AG04449 (cell line): Measurements from ENCODE around the gene ERC2.

Experiments
- CTCF ChIA-PET: fragments of 350-600 bp; formaldehyde crosslinking; extraction: SDS; loops from one replicate; lab custom pipeline; 2021; ENCODE audit warnings: antibody characterized with exemption; lab: Yijun Ruan, JAX
- POLR2A ChIA-PET: fragments of 400-600, 350-600 bp; formaldehyde crosslinking; extraction: SDS; loops from one replicate; lab custom pipeline; 2020; ENCODE audit warnings: antibody characterized with exemption, inconsistent platforms; lab: Yijun Ruan, JAX
- DNase-seq: peaks from one replicate; pipeline ENCODE4 v3.0.0-alpha.2; 2010; ENCODE audit warnings: low read depth, low spot score
- H3K4me3 ChIP-seq: 2 replicates; pipeline ENCODE4 v1.5.1; 2011; ENCODE audit warnings: low read depth, mild to moderate bottlenecking, control low read depth, low read length
- TF ChIP-seq, protein P1 (sequence below): IDR thresholded peaks from one replicate; pipeline ENCODE4 v1.5.1; 2011; ENCODE audit warnings: mild to moderate bottlenecking, moderate library complexity, low read length, control low read depth, inconsistent platforms; ENCODE audit not compliant: insufficient read depth; ENCODE audit errors: missing control alignments

The ERC2 gene

DNA sequence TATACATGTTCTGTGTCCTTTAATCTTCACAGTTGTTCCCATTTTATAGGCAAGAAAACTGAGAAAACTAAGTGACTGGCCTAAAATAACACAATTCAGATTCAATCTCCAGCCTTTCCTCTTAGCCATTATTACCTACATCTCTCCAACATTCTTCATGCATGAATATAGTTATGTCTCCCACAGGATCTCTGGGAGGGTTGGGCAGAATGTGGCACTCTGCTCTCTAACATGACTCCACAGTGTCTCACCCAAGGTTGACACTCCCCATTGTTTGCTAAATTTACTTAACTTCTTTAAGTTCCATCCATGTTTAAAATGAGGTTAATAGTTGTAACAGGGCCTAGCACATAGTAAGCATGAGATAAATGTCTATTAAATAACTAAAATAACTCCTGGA, 276.3 kb downstream of the ERC2 start:
- ChIA-PET CTCF (no interaction called here), POLR2A (no interaction called here)
- no peak for DNase-seq
- TF ChIP-seq, protein P1, sequence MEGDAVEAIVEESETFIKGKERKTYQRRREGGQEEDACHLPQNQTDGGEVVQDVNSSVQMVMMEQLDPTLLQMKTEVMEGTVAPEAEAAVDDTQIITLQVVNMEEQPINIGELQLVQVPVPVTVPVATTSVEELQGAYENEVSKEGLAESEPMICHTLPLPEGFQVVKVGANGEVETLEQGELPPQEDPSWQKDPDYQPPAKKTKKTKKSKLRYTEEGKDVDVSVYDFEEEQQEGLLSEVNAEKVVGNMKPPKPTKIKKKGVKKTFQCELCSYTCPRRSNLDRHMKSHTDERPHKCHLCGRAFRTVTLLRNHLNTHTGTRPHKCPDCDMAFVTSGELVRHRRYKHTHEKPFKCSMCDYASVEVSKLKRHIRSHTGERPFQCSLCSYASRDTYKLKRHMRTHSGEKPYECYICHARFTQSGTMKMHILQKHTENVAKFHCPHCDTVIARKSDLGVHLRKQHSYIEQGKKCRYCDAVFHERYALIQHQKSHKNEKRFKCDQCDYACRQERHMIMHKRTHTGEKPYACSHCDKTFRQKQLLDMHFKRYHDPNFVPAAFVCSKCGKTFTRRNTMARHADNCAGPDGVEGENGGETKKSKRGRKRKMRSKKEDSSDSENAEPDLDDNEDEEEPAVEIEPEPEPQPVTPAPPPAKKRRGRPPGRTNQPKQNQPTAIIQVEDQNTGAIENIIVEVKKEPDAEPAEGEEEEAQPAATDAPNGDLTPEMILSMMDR: no peak
- H3K4me3 ChIP-seq: no peak overlapping the region

DNA sequence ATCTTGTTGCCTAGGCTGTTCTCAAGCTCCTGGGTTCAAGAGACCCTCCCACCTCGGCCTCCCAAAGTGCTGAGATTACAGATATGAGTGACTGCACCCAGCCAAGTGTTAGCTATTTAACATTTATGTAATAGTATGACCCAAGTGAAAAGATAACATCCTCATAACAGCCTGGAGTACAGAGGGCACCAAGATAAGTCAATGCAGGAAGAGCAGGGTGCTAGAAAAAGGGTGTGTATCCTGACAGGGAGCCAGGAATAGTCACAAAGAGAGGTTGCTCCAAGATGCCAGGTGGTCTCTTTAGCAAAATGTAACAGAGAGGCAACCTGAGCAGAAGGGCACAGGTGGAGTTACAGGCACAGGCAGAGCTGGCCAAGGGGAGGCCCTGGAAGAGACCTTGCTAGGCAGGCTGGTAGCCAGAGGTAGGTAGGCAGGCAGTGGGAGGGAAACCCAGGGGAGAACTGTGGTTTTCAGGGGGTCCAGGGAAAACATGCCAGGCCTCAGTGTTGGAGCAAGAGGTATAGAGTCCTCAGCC, 277.4 kb downstream of the ERC2 start:
- ChIA-PET POLR2A (no interaction called here), CTCF (no interaction called here)
- TF ChIP-seq, protein P1: no peak
- H3K4me3 ChIP-seq: no peak overlapping the region
- DNase-seq: no peak

DNA sequence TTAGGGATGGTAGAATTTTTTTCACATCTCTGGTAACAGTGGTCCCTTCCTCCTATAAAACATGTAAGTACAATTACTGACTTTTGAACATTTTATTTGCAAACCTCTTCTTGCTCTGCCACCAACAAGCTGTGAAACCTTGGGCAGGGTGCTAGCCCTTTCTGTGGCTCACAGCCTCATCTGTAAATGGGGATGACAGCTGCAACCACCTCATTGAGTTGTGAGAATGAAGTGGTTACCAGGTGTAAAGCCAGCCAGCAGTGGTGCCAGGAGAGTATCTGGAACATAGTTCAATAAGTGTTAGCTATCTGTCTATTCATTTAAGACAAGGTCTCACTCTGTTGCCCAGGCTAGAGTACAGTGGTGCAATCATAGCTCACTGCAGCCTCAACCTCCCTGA, 278.1 kb downstream of the ERC2 start:
- no peak for DNase-seq
- CTCF ChIA-PET: no interaction called here
- H3K4me3 ChIP-seq: no peak overlapping the region
- POLR2A ChIA-PET: no interaction called here
- TF ChIP-seq, protein P1: no peak

DNA sequence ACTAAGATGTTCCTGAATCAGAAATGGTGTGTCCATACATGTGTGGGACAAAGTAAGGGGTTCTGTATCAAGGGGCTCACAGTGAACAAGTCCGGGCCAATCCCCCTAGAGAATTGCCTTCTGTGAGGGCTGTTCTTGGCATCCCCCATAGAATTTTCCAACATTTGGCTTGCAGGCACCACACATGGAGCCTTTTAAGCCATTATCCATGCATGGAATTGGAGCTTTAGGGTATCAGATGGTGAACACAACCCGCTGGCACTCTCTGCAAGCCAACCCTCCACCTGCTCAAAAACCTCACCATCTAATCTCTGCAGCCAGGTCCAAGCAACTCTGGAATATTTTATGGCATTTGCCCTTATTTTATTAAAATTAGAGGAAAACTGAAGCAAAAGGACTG, 278.7 kb downstream of the ERC2 start:
- ChIA-PET CTCF (no interaction called here), POLR2A (no interaction called here)
- DNase-seq: no peak
- TF ChIP-seq, protein P1: no peak
- H3K4me3 ChIP-seq: no peak overlapping the region

DNA sequence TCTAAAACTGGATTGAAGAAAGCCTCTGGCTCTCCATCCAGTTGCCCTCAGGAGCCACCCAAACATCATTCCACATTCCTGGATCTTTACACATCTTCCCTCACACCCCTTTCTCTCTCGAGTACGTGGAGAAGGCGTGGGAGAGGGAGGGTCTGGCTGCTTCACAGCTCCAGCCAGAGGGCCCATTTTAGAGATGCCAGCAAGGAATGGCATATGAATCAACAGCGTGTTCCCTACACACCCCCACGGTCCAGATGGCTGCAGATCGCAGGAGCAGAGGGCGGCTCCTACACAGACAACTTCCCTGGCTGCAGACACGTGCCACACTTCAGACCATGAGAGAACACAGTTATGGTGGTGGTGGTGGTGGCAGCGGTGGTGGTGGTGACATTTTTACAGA, 280.1 kb downstream of the ERC2 start:
- POLR2A ChIA-PET: no interaction called here
- DNase-seq: no peak

DNA sequence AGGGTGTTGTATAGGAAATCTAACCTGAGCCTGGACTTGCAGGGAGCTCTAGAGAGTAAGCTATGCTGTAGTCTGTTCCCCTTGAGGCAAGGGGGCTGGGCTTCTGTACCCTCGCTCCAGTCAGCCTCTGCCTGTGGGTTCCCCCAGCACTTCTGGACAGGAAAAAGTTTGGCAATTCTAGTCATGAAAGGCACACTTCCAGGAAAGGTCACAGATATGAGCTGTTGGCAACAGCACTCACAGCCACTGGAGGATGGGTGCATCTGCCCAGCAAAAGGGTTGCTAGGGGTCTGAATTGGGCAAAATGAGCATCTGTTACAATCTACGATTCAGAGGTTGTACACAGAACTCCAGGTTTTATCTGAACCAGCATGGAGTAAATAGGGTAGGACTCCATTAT, 281.2 kb downstream of the ERC2 start:
- TF ChIP-seq, protein P1: no peak
- DNase-seq: no peak
- ChIA-PET CTCF (no interaction called here), POLR2A (no interaction called here)
- H3K4me3 ChIP-seq: no peak overlapping the region

More for the DNA sequence above, 280.1 kb downstream of the ERC2 start:
- no peak overlapping the region for H3K4me3 ChIP-seq
- TF ChIP-seq, protein P1: no peak
- CTCF ChIA-PET: no interaction called here
